DMS114 treated with DMSO at 0.1 percent for 48 hours (cell line): ENCODE data around the gene ABTB1.
"Not testable (repeated sequence)": the region's sequence is repeated elsewhere in the genome, so short reads cannot be mapped to it uniquely, and the experiment has no call there.

ENCODE experiments used
- DNase-seq: peaks from one replicate; lab custom pipeline; 2025; ENCODE audit not compliant: unreplicated experiment; lab: John Stamatoyannopoulos, UW

The ABTB1 gene

DNA sequence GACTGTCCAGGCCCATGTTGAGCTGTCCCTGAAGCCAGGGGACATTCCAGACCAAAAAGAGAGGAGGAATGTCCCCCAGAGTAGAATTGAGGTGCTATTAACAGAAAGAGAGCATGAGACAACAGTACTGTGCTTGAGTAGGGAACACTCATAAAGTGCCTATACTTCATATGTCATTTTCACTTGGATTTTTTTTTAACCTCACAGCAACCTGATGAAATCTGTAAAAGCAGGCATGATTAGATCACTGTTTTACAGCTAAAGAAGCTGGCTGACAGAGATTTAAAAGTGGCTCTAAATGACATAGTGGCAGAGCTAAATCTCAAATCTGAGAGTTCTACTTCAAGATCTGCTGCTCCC lies 24.9 kb upstream of the ABTB1 start:
- DNase-seq, result no peak

DNA sequence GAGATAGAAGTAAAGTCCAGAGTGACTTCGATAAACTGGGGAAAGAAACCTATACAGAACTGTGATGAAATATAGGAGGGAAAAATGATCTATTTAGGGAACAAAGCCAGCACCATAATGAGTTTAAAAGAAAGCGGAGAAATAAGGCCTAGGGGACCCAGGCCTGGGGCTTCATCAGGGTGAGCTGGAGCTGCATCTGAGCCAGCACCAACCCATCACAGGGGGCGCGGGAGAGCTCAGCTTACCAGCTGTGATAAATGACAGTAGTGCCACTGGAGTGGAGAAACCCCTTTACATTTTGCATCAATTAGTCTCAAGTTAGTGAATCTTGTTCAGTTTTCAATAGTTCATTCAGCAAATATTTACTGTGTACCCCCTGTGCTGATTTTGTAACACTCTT lies 22.5 kb upstream of the ABTB1 start:
- no peak for DNase-seq

DNA sequence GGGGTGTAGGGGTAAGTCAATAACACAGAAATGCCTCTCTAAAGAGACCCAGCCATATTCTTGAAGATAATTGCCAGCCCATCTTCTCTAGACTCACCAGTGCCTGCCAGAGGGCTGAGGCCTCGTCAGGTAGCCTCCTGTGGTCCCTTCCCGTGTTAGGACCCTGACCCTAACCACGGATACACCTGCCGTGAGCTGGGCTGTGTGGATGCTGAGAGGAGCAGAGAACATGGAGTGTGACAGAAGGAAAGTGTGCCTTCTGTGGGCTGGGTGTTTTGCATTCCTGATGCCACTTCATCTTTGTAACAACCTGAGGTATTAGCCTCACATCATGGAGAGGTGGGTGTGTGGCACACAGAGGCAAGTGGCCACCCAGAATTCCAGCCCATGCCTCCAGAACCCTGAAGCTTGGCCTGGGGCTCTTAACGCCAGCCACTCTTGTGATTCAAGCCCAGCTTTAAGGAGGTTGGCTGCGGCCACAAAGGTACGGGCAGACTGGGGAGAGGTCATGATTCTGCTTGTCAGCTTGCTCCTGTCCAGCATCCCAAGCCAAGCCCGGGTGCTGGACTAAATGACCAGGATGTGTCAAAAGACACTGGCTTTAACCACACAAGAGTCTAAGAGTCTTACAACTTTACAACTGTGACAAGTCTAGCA lies 21.1 kb upstream of the ABTB1 start:
- DNase-seq, result no peak

DNA sequence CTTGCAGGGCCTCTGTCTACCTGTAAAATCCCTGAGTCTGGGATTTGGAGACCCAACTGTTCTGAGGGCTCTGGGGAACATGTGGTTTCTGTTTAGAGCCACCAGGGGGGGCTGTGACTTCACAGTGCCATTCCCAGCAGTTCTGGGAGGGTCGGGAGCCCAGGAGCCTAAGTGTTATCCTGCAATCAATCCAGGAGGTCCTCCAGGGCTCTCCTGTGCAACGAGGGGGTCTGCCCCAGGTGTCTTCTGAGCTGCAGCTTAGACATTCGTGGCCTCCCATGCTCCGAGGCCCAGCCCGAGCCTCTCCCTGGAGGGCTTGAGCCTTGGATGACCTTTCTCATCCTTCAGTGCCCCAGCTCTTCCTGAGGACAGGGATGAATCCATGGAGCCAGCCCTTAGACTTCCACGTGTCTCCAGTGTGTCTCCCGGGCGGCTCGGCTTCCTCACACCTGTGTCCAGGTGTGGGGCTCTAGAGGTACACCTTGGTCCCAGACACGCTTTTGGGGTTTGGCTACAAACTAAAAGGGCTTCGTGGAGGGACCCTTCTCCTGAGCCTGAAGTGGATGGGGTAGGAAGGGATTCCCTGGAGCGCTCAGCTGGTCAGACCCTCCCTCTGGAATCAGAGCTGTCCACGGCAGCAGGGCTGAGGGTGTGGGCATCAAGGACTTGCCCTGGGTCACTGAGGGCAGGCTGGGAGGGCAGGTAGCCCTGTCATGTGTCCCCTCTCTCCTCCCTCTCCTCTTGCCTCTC lies 20.3 kb upstream of the ABTB1 start:
- DNase-seq, result peak; percentile 29

DNA sequence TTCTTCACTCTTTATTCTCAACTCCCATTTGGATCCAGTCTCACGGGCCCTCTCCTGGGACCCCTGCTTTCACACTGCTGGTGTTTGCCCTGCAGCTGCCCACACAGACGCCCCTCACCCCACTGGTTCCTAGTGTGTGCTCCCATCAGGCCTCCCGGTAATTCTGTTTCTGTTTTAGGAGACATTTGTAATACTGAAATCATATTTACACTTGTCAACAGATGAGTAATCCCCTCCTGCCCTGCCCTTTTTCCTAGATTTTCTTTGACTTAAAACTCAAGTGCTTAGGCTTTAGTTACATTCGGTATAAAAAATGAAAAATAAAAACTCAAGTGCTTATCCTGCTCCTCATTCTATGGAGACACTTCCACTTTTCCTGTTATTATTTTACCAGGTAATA lies 18.4 kb upstream of the ABTB1 start:
- DNase-seq, result no peak

DNA sequence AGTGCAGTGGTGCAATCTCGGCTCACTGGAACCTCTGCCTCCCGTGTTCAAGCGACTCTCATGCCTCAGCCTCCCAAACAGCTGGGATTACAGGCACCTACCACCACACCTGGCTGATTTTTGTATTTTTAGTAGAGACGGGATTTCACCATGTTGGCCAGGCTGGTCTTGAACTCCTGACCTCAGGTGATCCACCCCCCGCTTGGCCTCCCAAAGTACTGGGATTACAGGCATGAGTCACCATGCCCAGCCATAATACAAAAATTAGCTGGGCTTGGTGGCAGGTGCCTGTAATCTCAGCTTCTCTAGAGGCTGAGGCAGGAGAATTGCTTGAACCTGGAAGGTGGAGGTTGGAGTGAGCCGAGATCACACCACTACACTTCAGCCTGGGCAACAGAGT lies 17.8 kb upstream of the ABTB1 start:
- DNase-seq, result not testable (repeated sequence)

DNA sequence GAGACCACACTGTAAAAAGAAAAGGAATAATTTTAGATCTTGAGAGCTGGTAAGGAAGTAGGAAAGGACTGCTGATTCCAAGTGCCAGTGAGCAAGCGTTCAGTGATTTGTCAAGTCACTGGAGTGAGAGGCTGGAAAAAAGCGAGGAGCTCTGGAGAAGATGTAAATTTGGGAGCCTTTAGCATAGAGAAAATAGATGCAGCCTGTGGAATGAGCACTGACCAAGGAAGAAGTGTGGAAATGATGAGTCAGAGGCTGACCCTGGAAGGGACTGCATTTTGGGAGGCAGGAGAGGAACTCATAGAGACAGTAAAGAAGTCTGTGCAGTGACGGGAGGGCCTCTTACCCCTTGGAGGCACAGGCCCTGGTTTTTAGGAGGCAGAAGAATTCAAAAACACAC lies 17.1 kb upstream of the ABTB1 start:
- DNase-seq, result no peak

DNA sequence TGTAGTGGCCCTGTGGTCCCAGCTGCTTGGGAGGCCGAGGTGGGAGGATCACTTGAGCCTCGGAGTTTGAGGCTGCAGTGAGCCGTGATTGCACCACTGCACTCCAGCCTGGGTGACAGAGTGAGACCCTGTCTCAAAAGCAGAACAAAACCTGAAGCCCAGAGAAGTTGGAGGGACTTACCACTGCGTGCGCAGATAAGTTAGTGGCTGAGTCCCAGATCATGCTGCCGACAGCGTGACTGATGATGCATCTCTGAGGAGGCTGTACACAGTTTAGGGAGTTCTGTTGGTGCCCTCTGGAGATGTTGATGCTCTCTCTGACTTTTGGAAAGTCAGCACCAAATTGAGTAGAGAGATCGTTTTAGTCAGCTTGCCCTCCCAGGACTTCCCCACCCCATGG lies 15.8 kb upstream of the ABTB1 start:
- no peak for DNase-seq

DNA sequence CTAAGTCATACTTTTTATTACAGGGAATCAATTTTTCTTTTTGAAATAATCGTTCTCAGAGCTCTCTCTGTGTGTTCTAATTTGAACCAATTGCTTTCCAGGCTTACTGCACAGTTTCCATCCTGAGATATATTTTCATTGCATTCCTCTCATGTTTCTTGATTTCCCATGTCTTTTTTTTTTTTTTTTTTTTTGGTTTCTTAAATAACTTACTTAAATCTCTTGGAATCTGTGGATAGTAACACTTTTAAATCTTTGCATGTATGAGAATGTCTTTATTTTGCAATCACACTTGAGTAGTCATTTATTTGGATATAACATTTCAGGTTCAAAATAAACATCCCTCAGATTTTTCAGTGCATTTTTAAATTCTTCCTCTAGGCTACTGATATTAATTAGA lies 14.5 kb upstream of the ABTB1 start:
- DNase-seq, result no peak

DNA sequence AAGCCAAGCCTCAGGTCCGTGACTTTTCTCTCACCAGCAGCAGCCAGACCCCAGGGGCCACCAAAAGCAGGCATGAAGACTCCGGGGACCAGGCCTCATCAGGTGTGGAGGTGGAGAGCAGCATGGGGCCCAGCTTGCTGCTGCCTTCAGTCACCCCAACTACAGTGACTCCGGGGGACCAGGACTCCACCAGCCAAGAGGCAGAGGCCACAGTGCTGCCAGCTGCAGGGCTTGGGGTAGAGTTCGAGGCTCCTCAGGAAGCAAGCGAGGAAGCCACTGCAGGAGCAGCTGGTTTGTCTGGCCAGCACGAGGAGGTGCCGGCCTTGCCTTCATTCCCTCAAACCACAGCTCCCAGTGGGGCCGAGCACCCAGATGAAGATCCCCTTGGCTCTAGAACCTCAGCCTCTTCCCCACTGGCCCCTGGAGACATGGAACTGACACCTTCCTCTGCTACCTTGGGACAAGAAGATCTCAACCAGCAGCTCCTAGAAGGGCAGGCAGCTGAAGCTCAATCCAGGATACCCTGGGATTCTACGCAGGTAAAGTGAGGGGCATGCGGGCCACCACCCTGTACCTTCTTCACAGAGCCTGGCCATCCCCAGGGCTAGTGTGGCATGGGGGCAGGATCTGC lies 12.0 kb upstream of the ABTB1 start:
- no peak for DNase-seq

DNA sequence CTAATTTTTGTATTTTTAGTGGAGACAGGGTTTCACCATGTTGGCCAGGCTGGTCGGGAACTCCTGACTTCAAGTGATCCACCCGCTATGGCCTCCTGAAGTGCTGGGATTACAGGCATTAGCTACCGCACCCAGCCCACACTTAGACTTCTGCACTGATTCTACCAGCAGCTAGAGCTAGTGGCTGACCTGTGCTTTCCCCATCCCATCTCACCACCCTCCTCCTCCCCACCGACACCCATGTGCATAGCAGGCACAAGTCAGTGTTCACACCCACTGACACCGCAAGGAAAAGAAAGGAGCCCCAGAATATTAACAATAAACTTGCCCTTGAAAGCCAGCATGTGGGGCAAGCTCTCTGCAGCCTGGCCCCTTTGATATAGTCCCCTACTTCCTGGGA lies 11.2 kb upstream of the ABTB1 start:
- no peak for DNase-seq

DNA sequence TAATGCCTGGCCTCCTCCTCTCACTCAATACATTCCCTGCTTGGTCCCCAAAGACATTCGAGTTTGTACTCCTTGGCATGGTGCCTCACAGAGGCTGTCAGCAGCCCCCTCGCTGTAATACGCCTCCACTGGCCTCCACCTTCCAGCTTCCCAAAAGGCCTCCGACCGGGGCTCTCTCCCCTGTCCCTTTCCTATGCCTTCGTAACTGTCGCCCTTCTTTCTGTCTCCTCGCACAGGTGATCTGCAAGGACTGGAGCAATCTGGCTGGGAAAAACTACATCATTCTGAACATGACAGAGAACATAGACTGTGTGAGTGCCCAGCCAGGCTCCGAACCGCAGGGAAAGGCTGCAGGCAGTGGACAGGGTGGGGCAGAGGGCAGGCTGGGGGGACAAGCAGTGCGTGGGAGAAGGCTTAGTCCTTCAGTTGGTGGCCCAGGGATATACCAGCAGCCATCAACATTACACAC lies 10.7 kb upstream of the ABTB1 start:
- no peak for DNase-seq

DNA sequence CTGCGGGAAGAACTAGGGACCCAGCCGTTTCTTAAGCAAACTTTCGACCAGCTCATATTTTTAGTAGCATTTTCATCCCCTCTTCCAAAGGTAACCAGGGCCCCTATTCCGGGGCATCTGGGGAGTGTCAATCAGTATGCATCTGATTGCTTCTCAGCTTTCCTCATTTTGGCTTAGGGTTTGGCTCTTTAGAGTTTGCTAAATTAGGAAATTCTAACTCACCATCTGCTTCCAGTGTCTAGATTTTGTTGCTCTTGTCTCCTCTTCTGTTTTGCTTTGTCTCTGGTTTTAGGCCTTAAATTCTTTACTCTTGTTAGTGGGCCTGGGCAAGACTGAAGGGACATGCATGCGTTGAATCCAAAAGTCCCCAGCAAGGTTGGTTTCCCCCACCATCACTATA lies 9.6 kb upstream of the ABTB1 start:
- DNase-seq, result no peak

DNA sequence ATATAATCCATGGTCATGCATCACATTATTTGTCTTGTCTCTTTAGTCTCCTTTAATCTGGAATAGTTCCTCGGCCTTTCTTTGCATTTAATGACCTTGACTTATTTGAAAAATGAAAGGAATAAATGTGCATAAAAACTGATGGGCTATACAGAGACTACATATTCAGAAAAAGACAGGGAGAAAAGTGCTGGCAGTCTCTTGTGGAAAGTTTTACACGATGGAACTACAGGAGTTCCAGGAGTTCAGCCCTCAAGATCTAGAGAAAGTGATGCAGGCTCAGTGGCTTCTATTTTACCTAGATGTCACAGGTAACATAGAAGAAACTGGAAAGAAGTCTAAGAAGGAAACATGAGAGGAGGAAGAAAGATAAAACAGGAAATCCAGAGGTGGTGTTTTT lies 7.6 kb upstream of the ABTB1 start:
- DNase-seq, result no peak

DNA sequence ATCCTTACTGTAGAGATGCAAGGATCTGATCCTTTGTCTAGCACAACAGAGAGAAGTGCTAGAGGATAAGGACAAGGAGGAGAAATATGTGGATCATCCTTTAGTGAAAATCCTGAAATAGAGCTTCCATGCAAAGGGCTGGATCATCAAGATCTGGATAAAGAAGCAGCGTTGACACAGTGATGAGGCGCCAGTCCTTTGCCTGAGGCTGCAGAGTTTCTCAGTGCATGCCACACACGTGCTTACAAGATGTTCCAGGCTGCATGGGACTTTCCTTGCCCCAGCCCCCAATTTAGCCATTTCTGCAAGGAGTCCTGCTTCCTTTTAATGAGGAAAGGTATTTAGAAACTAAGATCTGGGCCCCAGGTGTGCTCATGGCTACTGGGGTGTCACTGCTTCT lies 7.2 kb upstream of the ABTB1 start:
- no peak for DNase-seq

DNA sequence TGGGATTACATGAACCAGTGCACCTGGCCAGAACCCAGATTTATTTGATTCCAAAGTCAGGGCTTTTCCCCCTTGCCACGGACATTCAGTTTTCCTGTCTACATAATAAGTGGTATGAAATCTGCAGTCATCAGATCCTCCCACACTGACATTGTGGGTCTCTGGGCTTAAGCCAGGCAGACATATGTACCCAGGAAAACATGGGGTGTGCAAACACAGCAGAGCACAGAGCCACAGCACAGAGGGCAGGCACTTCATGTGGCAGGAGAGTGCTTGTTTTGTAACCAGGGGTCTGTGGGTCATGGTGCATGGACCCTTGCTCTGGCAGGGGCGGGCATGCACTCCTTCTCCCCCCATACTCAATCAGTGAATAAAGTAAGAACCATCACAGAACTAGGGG lies 6.1 kb upstream of the ABTB1 start:
- no peak for DNase-seq

DNA sequence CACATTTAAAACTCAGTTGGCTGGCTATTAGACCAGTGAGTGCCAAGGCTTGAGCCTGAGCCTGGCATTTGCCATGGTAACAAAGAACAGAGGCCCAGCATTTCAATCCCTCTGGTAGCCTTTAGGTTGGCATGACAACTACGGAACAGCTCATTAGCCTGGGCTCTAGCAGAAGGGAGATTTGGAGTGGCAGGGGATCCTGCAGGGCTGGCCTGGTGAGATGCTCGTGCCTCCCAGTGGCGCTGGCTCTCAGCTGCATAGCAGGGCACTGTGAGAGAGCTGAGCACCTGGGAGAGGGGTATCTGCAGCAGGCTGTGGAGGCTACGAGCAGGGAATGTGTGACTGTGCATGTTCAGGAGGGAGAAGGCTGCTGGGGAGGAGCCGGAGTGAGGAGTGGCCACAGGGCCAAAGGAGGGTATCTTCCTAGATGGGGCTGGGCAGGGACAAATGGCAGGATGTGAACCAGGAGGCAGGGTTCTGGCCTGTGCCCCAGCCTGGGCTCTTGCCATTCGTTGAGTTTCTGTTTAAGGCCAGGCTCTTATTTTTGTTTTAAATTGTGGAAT lies 5.6 kb upstream of the ABTB1 start:
- no peak for DNase-seq

DNA sequence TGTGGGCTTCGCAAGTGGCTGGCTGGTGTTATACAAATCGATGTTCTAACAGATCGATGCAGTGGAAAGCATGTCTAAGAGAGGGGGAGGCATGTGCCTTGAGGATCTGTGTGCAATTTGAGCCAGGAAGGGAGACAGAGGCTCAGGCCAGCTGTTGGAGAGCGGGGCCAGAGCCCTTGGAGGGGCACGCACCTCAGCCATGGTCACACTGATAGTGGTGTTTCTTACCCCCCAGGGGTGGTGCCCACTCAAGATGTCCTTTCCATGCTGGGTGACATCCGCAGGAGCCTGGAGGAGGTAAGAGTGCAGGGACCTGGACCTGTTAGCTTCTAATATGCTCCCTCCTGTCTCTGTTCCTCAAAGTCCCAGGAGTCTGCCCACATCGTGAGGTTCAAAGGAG lies 3.8 kb upstream of the ABTB1 start:
- no peak for DNase-seq

DNA sequence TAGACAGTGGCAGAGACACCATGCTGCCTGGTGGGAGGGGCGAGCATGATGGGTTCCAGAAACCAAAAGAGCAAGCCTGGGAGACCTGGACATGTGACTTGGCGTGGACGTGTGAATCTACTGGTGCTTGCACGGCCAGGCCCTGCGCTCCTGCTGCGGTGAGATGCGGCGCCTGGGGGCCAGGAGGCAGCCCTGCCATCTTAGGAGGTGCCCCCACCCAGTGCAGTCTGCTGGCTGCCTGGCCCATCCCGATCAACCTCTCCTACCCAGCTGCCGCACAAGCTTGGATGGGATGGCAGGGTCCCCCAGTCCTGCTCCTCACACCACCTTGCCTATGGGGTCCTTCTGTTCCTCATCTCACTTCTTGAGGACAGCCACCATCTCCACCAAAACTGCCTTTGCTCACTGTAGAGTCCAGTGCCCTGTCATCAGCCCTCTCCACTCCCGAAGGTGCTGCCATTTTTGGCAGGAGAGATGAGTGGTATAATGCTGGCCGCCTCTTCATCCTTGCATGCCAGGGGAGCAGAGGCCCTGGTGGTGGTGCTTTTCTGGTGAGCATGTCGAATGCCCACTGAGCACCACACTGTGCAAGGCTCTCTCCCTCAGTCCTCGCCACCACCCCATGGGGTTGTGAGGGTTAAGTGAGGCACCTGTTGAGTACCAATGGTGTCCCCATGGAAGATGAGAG lies 3.1 kb upstream of the ABTB1 start:
- DNase-seq, result no peak

DNA sequence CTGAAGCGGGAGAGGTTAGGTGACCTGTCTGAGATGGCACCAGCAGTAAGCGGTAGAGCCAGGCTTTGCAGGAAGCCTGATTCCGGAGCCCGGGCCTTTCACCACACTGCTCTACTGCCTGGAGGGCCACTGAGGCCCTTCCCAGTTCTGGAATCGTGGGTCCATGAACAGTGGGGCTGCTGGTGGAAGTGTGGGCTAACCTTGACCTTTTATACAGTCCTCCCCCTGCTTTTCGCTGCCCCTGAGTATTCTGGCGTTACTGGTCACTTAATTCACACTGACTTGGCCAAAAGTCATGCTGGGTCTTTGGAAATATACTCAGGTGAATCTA lies 2.6 kb upstream of the ABTB1 start:
- no peak for DNase-seq

DNA sequence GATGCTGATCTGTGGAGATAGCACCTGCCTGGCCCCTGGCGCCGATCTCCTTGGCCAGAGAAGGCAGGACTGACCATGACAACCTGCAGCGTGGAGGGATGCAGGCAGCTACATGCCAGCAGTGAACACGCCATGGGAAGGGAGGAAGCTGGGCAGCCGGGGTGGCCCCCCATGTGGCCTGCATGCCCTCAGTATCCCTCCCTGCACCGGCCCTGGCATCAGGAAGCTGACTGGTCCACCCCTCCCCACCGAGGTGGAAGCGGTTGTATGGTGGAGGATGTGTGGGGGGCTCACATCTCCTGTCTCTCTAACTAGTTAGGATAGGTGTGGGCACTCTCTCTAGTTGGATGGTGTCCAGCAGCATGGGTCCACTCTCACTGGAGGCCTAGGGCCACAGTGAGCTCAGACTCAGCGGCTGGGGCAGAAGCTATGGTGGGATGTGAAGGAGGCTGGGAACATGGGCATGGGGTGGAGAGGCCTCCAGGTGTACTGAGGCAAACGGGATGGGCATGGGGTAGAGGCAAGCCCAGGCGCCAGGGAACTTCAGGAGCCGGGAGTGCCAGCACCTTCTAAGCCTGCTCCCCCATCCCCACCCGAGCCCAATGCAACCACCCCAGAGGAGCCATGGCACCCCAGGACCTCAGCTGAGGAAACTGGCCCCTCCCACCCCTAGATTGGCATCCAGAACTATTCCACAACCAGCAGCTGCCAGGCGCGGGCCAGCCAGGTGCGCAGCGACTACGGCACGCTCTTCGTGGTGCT lies 1.8 kb upstream of the ABTB1 start:
- DNase-seq, result no peak
